CD14-positive monocyte (primary cell): ENCODE data around the gene HOXB4. TPM values are rescaled to one million over a fixed set of nuclear protein-coding genes. Genes with fewer than 3 reads are reported as not detected.

Experiments used
- DNase-seq, 3 donors: peaks; one replicate each; pipeline ENCODE4 v3.0.0-alpha.2; 2011 to 2022
- H2AFZ ChIP-seq: 2 replicates; pipeline ENCODE4 v1.6.0; 2012; ENCODE audit warnings: mild to moderate bottlenecking, low read depth, low read length, inconsistent platforms; ENCODE audit not compliant: insufficient read depth, poor library complexity, severe bottlenecking
- H3K27ac ChIP-seq, 2 donors: 1 replicate in 1 of 2; 2 replicates in 1 of 2; pipeline ENCODE4 v1.5.1; 2012 to 2013; ENCODE audit warnings: low read length in 2 of 2, control low read depth in 1 of 2, inconsistent platforms in 1 of 2, low read depth in 1 of 2, mild to moderate bottlenecking in 1 of 2
- H3K27me3 ChIP-seq, 2 donors: one replicate each; pipeline versions ENCODE4 v1.6.0 to v1.6.1; 2011 to 2013; ENCODE audit warnings: low read length in 2 of 2; ENCODE audit not compliant: control insufficient read depth in 2 of 2, insufficient read depth in 2 of 2
- H3K36me3 ChIP-seq, 2 donors: replicated peaks in 1 of 2; 1 replicate in 1 of 2; 2 replicates in 1 of 2; pipeline versions ENCODE4 v1.5.1 to v1.6.1; 2012 to 2013; ENCODE audit warnings: low read length in 2 of 2, control low read depth in 1 of 2, inconsistent platforms in 1 of 2, mild to moderate bottlenecking in 1 of 2; ENCODE audit not compliant: insufficient read depth in 2 of 2, control insufficient read depth in 1 of 2
- H3K4me1 ChIP-seq, 2 donors: 1 replicate in 1 of 2; 2 replicates in 1 of 2; pipeline versions ENCODE4 v1.5.1 to v1.6.1; 2012 to 2013; ENCODE audit warnings: low read length in 2 of 2, control low read depth in 1 of 2, inconsistent platforms in 1 of 2, mild to moderate bottlenecking in 1 of 2, moderate library complexity in 1 of 2; ENCODE audit not compliant: insufficient read depth in 2 of 2, control insufficient read depth in 1 of 2
- H3K4me2 ChIP-seq: replicated peaks from 2 replicates; pipeline ENCODE3; 2012; ENCODE audit warnings: low read length, moderate library complexity, mild to moderate bottlenecking; ENCODE audit not compliant: poor library complexity, severe bottlenecking; ENCODE audit errors: extremely low read depth
- H3K4me3 ChIP-seq, 3 experiments: fragments of 200-600 bp in 1 of 3; sonication (generic) in 1 of 3; replicated peaks in 1 of 3; 1 replicate in 2 of 3; 2 replicates in 1 of 3; pipeline ENCODE4 v1.5.1; 2011 to 2013; ENCODE audit warnings: low read length in 3 of 3, mild to moderate bottlenecking in 3 of 3, control low read depth in 2 of 3, low read depth in 2 of 3, inconsistent platforms in 1 of 3, moderate library complexity in 1 of 3
- H3K79me2 ChIP-seq: 2 replicates; pipeline ENCODE4 v1.6.0; 2012; ENCODE audit warnings: mild to moderate bottlenecking, control low read depth, inconsistent platforms, low read length, moderate library complexity; ENCODE audit not compliant: insufficient read depth
- H3K9ac ChIP-seq: 2 replicates; pipeline ENCODE4 v1.6.0; 2017; ENCODE audit warnings: low read length, mild to moderate bottlenecking; ENCODE audit not compliant: insufficient read depth, poor library complexity, severe bottlenecking
- H3K9me3 ChIP-seq, 2 donors: replicated peaks in 1 of 2; 1 replicate in 1 of 2; 2 replicates in 1 of 2; pipeline versions ENCODE4 v1.5.1 to v1.6.1; 2012 to 2013; ENCODE audit warnings: low read length in 2 of 2, control low read depth in 1 of 2; ENCODE audit not compliant: control insufficient read depth in 1 of 2, insufficient read depth in 1 of 2
- H4K20me1 ChIP-seq: 2 replicates; pipeline ENCODE4 v1.6.0; 2012; ENCODE audit warnings: mild to moderate bottlenecking, low read length, control low read depth, moderate library complexity; ENCODE audit not compliant: insufficient read depth
- H3K27ac Mint-ChIP-seq, 7 donors: one replicate each; pipeline ENCODE4 v1.8.0; 2020; ENCODE audit warnings: mild to moderate bottlenecking in 7 of 7, mixed read lengths in 7 of 7, moderate library complexity in 6 of 7, inconsistent platforms in 2 of 7
- H3K27me3 Mint-ChIP-seq, 3 donors: one replicate each; pipeline ENCODE4 v1.8.0; 2021 to 2022; ENCODE audit warnings: low read depth in 3 of 3, mild to moderate bottlenecking in 3 of 3, mixed read lengths in 3 of 3, moderate library complexity in 3 of 3, inconsistent platforms in 1 of 3
- H3K36me3 Mint-ChIP-seq, 2 donors: one replicate each; pipeline ENCODE4 v1.8.0; 2020; ENCODE audit warnings: mixed read lengths in 2 of 2, inconsistent platforms in 1 of 2, mild to moderate bottlenecking in 1 of 2
- H3K4me1 Mint-ChIP-seq: one replicate; pipeline ENCODE4 v1.8.0; 2020; ENCODE audit warnings: mild to moderate bottlenecking, mixed read lengths
- H3K4me3 Mint-ChIP-seq, 2 donors: one replicate each; pipeline ENCODE4 v1.8.0; 2020; ENCODE audit warnings: mild to moderate bottlenecking in 2 of 2, mixed read lengths in 2 of 2, moderate library complexity in 1 of 2
- H3K9me3 Mint-ChIP-seq, 7 donors: one replicate each; pipeline ENCODE4 v1.8.0; 2020 to 2022; ENCODE audit warnings: mixed read lengths in 7 of 7, mild to moderate bottlenecking in 6 of 7, moderate library complexity in 6 of 7, inconsistent platforms in 2 of 7
- WGBS: methylation state at CpG from one replicate; pipeline ENCODE4 v1.1.5; 2013; ENCODE audit warnings: missing lambda C conversion rate; ENCODE audit not compliant: insufficient coverage; 5-methylcytosine and 5-hydroxymethylcytosine counted together
- intact Hi-C, 2 donors: fragments of 100-400 bp; cut with micrococcal nuclease; formaldehyde crosslinking; loops; one replicate each; pipeline versions ENCODE4 v1.15.0 to v1.15.1; 2023
- polyA plus RNA-seq, 3 donors: library from polyadenylated mRNA; depleted of rRNA in 1 of 3; unstranded in 2 of 3; stranded (reverse) in 1 of 3; fragments of 300-500 nt in 2 of 3; fragments of >200 nt in 1 of 3; fragmentation: Illumina TruSeq in 2 of 3; gene quantifications; 1 replicate in 2 of 3; 2 replicates in 1 of 3; pipeline ENCODE4 v1.2.3, GENCODE V29; 2012 to 2021
- TF ChIP-seq, protein P1 (sequence below): fragments of 200-600 bp; IDR thresholded peaks from one replicate; pipeline ENCODE4 v1.8.0; 2022; ENCODE audit warnings: antibody characterized with exemption, mild to moderate bottlenecking

The HOXB4 gene
- polyA plus RNA-seq, 3 donors, result 0.16 TPM; not detected in 2

DNA sequence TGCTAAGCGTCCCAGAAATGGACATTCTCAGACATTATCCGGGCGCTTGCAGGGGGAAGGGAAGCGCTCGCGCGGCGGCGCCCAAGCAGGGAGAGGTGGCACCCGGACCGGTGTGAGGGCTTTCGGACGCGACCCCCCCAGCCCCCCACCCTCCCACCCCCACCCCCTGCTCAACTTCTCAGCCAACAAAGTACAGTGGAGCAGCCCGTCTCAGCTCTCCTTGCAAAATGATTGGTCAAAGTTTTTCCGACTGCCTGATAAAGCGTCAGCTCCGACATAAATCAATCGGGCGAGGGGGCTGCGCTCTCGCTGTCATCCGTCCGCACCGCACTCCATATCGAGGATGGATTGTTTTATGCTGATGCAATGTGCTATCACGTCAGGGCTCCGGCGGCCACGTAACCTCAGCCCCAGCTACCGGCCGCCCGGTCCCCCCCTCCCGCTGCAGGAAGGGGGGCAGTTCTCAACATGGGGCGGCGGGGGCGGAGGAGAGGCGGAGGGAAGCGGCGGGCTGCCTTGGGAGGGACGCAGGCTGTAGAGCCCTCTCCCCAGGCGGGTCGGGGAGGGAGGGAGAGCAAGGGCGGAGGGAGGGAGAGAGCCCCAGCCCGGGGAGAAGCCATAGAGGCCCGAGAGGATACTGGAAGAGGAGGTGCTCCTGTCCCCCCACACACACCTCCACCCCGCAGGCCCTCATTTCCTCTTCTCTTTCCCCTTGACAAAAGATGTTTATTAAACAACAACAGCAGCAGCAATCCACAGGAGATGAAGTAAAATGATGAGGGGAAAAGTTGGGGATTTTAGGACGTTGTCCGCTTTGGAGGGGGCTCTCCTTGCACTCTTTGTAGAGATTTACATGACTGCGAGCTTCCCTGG lies 48.3 kb upstream of the HOXB4 start, which contains the start of gene HOXB9:
Gene HOXB9, minus strand, starts transcription at position 114 of the 873 bp plus-strand sequence. Its CDS starts 89 bp downstream, at position 25.
- Histone ChIP-seq H3K4me1 (peaks cover 5 to 13% of the 10 kb centered on the region in 2 donors), H3K9ac (no peak within 1 kb of the TSS), H3K4me2 (peak within 1 kb of the TSS; percentile 42), H3K36me3 (no peaks in the 10 kb centered on the region), H4K20me1 (no peaks in the 10 kb centered on the region), H3K9me3 (peaks cover 0 to 14% of the 10 kb centered on the region in 2 donors), H3K4me3 (peak within 1 kb of the TSS in 1 of 3 experiments; percentile 46), H3K27me3 (peaks cover 72 to 100% of the 10 kb centered on the region in 2 donors), H3K27ac (no peak within 1 kb of the TSS), H3K79me2 (no peaks in the 10 kb centered on the region), H2AFZ (peak within 1 kb of the TSS; percentile 11)
- Mint-ChIP-seq H3K4me3 (peak within 1 kb of the TSS; percentile 68 to 88), H3K27ac (peak within 1 kb of the TSS in 1 of 7 donors; percentile 31), H3K36me3 (no peaks in the 10 kb centered on the region), H3K4me1 (peaks cover 8% of the 10 kb centered on the region), H3K27me3 (peaks cover 88 to 98% (median 95%) of the 10 kb centered on the region in 3 donors), H3K9me3 (peaks cover 0 to 12% (median 2%) of the 10 kb centered on the region in 7 donors)
- 3% methylated on average over 26 of the region's 50 CpGs for WGBS
- no peak for DNase-seq
- TF ChIP-seq, protein P1, sequence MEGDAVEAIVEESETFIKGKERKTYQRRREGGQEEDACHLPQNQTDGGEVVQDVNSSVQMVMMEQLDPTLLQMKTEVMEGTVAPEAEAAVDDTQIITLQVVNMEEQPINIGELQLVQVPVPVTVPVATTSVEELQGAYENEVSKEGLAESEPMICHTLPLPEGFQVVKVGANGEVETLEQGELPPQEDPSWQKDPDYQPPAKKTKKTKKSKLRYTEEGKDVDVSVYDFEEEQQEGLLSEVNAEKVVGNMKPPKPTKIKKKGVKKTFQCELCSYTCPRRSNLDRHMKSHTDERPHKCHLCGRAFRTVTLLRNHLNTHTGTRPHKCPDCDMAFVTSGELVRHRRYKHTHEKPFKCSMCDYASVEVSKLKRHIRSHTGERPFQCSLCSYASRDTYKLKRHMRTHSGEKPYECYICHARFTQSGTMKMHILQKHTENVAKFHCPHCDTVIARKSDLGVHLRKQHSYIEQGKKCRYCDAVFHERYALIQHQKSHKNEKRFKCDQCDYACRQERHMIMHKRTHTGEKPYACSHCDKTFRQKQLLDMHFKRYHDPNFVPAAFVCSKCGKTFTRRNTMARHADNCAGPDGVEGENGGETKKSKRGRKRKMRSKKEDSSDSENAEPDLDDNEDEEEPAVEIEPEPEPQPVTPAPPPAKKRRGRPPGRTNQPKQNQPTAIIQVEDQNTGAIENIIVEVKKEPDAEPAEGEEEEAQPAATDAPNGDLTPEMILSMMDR, result no peak
- intact Hi-C loops, result no loop called here

DNA sequence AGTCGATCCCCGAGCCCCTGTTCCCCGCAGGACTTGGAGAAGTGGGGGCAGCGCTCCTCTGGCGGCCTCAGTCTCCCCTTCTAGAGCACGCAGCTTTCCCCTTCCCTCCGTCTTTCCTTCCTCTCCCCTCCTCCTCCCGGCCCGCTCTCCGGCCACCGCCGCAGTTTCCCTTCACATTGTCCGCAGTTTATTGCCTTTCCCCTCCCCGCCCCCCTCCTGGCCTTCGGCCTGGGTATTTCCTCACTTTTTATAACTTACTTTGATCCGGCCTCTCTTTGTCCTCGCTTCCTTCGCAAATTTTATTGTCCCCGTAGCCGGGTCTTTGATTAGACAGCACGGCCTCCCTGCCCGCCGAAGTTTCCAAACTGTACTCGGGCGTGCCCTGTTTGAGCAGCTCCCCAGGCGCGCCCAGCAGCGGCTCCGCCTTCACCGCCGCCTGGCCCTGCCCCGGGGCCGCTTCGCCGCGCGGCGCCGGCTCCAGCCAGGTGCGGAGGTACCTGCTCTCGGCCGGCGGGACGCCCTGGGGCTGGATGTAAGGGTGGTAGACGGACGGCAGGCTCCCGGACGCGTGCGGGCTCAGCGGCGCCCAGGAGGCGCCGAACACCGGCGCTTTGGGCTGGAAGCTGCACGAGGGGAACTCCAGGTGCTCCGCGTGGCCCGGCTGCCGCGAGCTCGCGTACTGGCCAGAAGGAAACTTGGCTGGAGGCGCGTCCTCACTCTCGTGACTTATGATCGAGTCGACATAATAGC lies 47.5 kb upstream of the HOXB4 start:
- Histone ChIP-seq H3K9me3 (peaks cover 0 to 16% of the 10 kb centered on the region in 2 donors), H3K9ac (no peak overlapping the region), H3K4me3 (peak overlapping the region in 1 of 3 experiments; percentile 46), H3K79me2 (no peaks in the 10 kb centered on the region), H2AFZ (peak overlapping the region; percentile 11), H3K27me3 (peaks cover 73 to 100% of the 10 kb centered on the region in 2 donors), H4K20me1 (no peaks in the 10 kb centered on the region), H3K4me1 (peaks cover 5 to 13% of the 10 kb centered on the region in 2 donors), H3K4me2 (peak overlapping the region; percentile 42), H3K27ac (no peak overlapping the region), H3K36me3 (no peaks in the 10 kb centered on the region)
- Mint-ChIP-seq H3K4me1 (peaks cover 8% of the 10 kb centered on the region), H3K4me3 (peak overlapping the region; percentile 68 to 88), H3K36me3 (no peaks in the 10 kb centered on the region), H3K9me3 (peaks cover 0 to 12% (median 2%) of the 10 kb centered on the region in 7 donors), H3K27ac (peak overlapping the region in 1 of 7 donors; percentile 31), H3K27me3 (peaks cover 89 to 98% (median 95%) of the 10 kb centered on the region in 3 donors)
- WGBS, result under 1% methylated on average over 62 of the region's 69 CpGs
- peak in 1 of 3 donors; percentile 29 for DNase-seq
- intact Hi-C loops, result no loop called here
- TF ChIP-seq, protein P1, result no peak
